HCT116 (cell line): Measurements from ENCODE around the gene ITM2C.

ENCODE experiments used
- CEBPB ChIP-seq: IDR thresholded peaks from 2 replicates; pipeline ENCODE4 v1.6.1; 2012; ENCODE audit warnings: low read depth
- CTCF ChIP-seq, 3 experiments: fragments of 200-600 bp in 1 of 3; sonication (generic) in 1 of 3; IDR thresholded peaks in 2 of 3; conservative IDR thresholded peaks in 1 of 3; 2 replicates each; pipeline ENCODE4 v1.5.1; 2012 to 2017; ENCODE audit warnings: low read depth in 2 of 3, low read length in 2 of 3, antibody characterized with exemption in 1 of 3, borderline replicate concordance in 1 of 3, control low read depth in 1 of 3, mild to moderate bottlenecking in 1 of 3, mixed read lengths in 1 of 3, mixed run types in 1 of 3, moderate library complexity in 1 of 3; ENCODE audit not compliant: insufficient read depth in 1 of 3
- EZH2 ChIP-seq: fragments of 200-600 bp; sonication (generic); IDR thresholded peaks from 2 replicates; pipeline ENCODE4 v1.6.1; 2017; ENCODE audit warnings: antibody characterized with exemption, mixed run types
- EZH2phosphoT487 ChIP-seq: fragments of 200-600 bp; IDR thresholded peaks from 2 replicates; pipeline ENCODE4 v1.6.1; 2018; ENCODE audit warnings: antibody characterized with exemption, borderline replicate concordance
- FOSL1 ChIP-seq: IDR thresholded peaks from 2 replicates; pipeline ENCODE4 v1.6.1; 2012; ENCODE audit warnings: low read depth
- JUND ChIP-seq: IDR thresholded peaks from 2 replicates; pipeline ENCODE4 v1.6.1; 2012
- POLR2A ChIP-seq: IDR thresholded peaks from 2 replicates; pipeline ENCODE4 v1.7.0; 2011; ENCODE audit warnings: borderline replicate concordance; ENCODE audit not compliant: insufficient read depth, insufficient read length; ENCODE audit errors: extremely low read depth
- POLR2AphosphoS5 ChIP-seq: IDR thresholded peaks from 2 replicates; pipeline ENCODE4 v1.6.1; 2011; ENCODE audit warnings: mild to moderate bottlenecking, low read depth, low read length, moderate library complexity
- SRF ChIP-seq: IDR thresholded peaks from 2 replicates; pipeline ENCODE4 v1.6.1; 2012; ENCODE audit warnings: low read depth
- YY1 ChIP-seq: IDR thresholded peaks from 2 replicates; pipeline ENCODE4 v1.6.1; 2011; ENCODE audit warnings: low read length, low read depth, moderate library complexity, mild to moderate bottlenecking; ENCODE audit not compliant: insufficient replicate concordance; ENCODE audit errors: extremely low read depth
- TF ChIP-seq, protein P1 (sequence below): IDR thresholded peaks from 2 replicates; pipeline ENCODE4 v1.6.1; 2012

DNA sequence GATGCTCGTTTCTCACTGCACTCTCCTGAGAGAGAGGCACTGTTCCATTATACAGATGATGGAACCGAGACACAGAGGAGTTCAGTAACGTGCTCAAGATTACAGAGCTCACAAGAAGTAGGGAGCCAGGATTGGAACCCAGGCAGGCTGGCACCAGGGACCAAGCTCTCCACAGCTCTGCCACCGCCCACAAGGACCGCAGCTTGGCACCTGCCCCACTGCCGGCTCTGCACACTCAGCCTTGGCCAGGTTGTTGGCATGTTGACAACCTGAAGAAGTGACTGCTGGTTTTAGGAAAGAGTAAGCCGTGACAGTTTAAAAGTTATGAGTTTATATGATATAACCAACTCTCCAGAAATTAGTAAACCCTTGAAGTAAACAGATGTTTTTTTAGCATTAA lies 48.0 kb upstream of the ITM2C start:
- TF ChIP-seq EZH2phosphoT487 (no peak), POLR2AphosphoS5 (no peak), CTCF (IDR thresholded peaks at IDR 0.05 in 2 of 3, conservative IDR thresholded peaks at IDR 0.05 in 1 of 3; ENCODE audit: borderline replicate concordance in 1 of 3, insufficient read depth in 1 of 3, low read depth in 2 of 3, low read length in 2 of 3) (no peak), EZH2 (no peak), FOSL1 (no peak), POLR2A (no peak), CEBPB (no peak), JUND (no peak), SRF (no peak), YY1 (no peak)
- TF ChIP-seq, protein P1, sequence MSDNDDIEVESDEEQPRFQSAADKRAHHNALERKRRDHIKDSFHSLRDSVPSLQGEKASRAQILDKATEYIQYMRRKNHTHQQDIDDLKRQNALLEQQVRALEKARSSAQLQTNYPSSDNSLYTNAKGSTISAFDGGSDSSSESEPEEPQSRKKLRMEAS, result no peak
